Pancreas (tissue), 10 donors: ENCODE measurements around the gene DHDDS. TPM values are rescaled to one million over a fixed set of nuclear protein-coding genes. Genes with fewer than 3 reads are reported as not detected.

ENCODE experiments used
- ATAC-seq, 4 donors: fragments of 200-7000 bp; cut with Tn5 transposase; one replicate each; pipeline versions ENCODE4 v1.8.0 to v1.9.1; 2020; ENCODE audit warnings: mild to moderate bottlenecking in 4 of 4, moderate library complexity in 4 of 4
- DNase-seq, 6 donors: peaks; one replicate each; pipeline ENCODE4 v3.0.0-alpha.2; 2020
- FAIRE-seq: peaks from 2 replicates; lab custom pipeline; 2012; peaks lifted over from hg19 to GRCh38; lab: Jason Lieb, UNC
- H3K27ac ChIP-seq, 4 donors: fragments of 200-600 bp; sonication (generic); 1 replicate in 3 of 4; 2 replicates in 1 of 4; pipeline versions ENCODE4 v1.5.0 to v1.8.0; 2020
- H3K27me3 ChIP-seq, 4 donors: fragments of 200-600 bp; one replicate each; pipeline ENCODE4 v1.8.0; 2021
- H3K36me3 ChIP-seq, 3 donors: fragments of 200-600 bp; sonication (generic) in 1 of 3; one replicate each; pipeline versions ENCODE4 v1.5.0 to v1.8.0; 2020 to 2021
- H3K4me1 ChIP-seq, 3 donors: fragments of 200-600 bp; one replicate each; pipeline ENCODE4 v1.8.0; 2021
- H3K4me3 ChIP-seq, 4 donors: fragments of 200-600 bp; sonication (generic) in 2 of 4; one replicate each; pipeline versions ENCODE4 v1.5.0 to v1.8.0; 2020 to 2021
- H3K9me3 ChIP-seq, 4 donors: fragments of 200-600 bp; one replicate each; pipeline ENCODE4 v1.8.0; 2021
- WGBS, 2 donors: extraction: QIAGEN DNeasy Blood & Tissue Kit; methylation state at CpG; one replicate each; pipeline ENCODE4 v1.1.7; 2013; 5-methylcytosine and 5-hydroxymethylcytosine counted together
- intact Hi-C, 3 donors: fragments of 100-400 bp; cut with DNase I; formaldehyde crosslinking; loops; one replicate each; pipeline versions ENCODE4 v1.11.1 to v1.14.2; 2022
- polyA plus RNA-seq, 2 donors: library from polyadenylated mRNA; stranded (reverse); fragments of 200-250 nt; gene quantifications; one replicate each; pipeline ENCODE4 v1.2.3, GENCODE V29; 2013
- total RNA-seq, 6 donors: library from RNA; stranded (reverse); fragmentation: NEBNext Ultra II Directional in 4 of 6; extraction: Animal tissue kit (Norgen Biotek cat#: 25700) in 4 of 6; gene quantifications; one replicate each; pipeline versions ENCODE4 v1.2.1 to v1.2.4, GENCODE V29; 2021 to 2023
- TF ChIP-seq, protein P1 (sequence below), 4 donors: fragments of 200-600 bp; sonication (generic) in 3 of 4; IDR thresholded peaks; one replicate each; pipeline versions ENCODE4 v1.5.0 to v1.8.0; 2021; ENCODE audit warnings: antibody characterized with exemption in 4 of 4
- donor health status: healthy with polysubstance abuse.
- donor health status: DM: no; HTN: no; CAD: no; lungs with moderate emphysema.
- donor health status: DM: no; HTN: no; CAD: no.
- donor health status: control.
- donor health status: control.
- donor health status: Bipolar disorder and iron deficiency.
- donor health status: DM: yes; HTN: yes; CAD: no.
- donor health status: DM: no; HTN: no; CAD: no.
- donor health status: DM: no; HTN: no; CAD: no.
- donor health status: DM: yes; HTN: yes; CAD: no.

The DHDDS gene
- total and polyA plus RNA-seq, 8 donors: 15.0 to 24.5 (median 19.8) TPM

DNA sequence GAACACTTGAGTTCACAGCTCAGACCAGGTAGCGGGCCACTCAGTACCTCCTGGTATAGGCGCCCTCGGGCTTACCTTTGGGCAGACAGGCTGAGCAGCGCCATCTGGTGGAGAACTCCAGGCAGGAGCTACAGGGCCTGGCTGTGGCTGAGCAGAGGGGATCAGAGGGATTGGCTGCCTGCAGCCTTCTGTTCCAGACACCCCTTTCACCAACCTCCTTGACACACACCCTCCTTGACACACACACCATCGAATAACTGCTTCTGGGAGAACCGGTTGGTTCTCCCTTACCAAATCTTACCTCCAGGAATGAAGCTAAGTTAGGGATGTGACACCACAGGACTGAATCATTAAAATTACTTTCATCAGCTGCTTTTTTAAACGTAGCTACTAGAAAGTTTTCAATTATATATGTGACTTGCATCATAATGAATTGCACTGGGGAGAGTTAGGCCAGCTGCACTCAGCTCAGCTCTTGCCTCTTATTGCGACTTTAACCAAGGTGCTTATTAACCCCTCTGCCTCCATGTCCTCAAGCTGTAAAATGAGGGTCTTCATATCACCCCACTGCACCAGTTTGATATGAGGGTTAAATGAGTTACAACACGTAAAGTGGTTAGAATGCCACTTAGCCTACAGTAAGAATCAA, 14.9 kb upstream of the DHDDS start:
- ATAC-seq: peak; percentile 80 to 98 (median 92)
- no peak for FAIRE-seq
- H3K27ac ChIP-seq: no peak overlapping the region
- no peaks in the 10 kb centered on the region for H3K4me1 ChIP-seq
- intact Hi-C loops: no loop called here
- H3K4me3 ChIP-seq: no peak overlapping the region
- peak; percentile 54 to 91 (median 78) for DNase-seq
- H3K27me3 ChIP-seq: peaks cover 0 to 12% (median 0%) of the 10 kb centered on the region in 4 donors
- no peaks in the 10 kb centered on the region for H3K9me3 ChIP-seq
- H3K36me3 ChIP-seq: no peaks in the 10 kb centered on the region
- TF ChIP-seq, protein P1, sequence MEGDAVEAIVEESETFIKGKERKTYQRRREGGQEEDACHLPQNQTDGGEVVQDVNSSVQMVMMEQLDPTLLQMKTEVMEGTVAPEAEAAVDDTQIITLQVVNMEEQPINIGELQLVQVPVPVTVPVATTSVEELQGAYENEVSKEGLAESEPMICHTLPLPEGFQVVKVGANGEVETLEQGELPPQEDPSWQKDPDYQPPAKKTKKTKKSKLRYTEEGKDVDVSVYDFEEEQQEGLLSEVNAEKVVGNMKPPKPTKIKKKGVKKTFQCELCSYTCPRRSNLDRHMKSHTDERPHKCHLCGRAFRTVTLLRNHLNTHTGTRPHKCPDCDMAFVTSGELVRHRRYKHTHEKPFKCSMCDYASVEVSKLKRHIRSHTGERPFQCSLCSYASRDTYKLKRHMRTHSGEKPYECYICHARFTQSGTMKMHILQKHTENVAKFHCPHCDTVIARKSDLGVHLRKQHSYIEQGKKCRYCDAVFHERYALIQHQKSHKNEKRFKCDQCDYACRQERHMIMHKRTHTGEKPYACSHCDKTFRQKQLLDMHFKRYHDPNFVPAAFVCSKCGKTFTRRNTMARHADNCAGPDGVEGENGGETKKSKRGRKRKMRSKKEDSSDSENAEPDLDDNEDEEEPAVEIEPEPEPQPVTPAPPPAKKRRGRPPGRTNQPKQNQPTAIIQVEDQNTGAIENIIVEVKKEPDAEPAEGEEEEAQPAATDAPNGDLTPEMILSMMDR (IDR thresholded peaks at IDR 0.05): peak; percentile 58 to 79 (median 76)
- 20 to 21% methylated on average over 9 of the region's 9 CpGs for WGBS, 2 donors

DNA sequence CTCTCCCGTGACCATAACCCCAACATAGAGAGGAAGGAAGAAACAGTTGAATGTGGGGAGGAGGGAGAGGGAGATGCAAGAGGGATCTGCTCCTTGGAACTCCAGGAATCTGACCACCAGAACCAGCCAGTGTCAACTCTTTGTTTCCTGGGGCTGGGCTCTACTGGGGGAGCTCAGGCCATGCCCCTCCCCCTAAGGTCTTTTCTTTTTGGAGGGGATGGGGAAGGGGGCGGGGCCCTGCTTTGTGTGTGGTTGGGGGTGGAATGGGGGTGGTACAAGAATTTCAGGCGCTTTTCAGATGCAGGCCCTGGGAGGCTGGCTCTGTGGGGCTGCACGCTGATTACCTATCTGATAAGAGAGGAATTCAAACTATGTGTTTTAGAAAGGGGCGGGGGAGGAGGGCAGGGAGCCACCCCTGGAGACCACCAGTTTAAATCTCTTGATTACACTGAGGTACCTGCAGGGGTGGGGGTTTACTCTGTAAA, 13.2 kb upstream of the DHDDS start:
- whole genome bisulfite sequencing, 2 donors: 32 to 36% methylated on average over 5 of the region's 5 CpGs
- H3K36me3 ChIP-seq: no peaks in the 10 kb centered on the region
- H3K4me3 ChIP-seq: no peak overlapping the region
- peak in 2 of 4 donors; percentile 30 to 35 for ATAC-seq
- peak in 1 of 6 donors; percentile 31 for DNase-seq
- intact Hi-C loops: no loop called here
- H3K27ac ChIP-seq: no peak overlapping the region
- peaks cover 0 to 4% (median 0%) of the 10 kb centered on the region in 4 donors for H3K27me3 ChIP-seq
- FAIRE-seq: no peak
- H3K4me1 ChIP-seq: no peaks in the 10 kb centered on the region
- no peaks in the 10 kb centered on the region for H3K9me3 ChIP-seq
- TF ChIP-seq, protein P1 (IDR thresholded peaks at IDR 0.05): no peak

DNA sequence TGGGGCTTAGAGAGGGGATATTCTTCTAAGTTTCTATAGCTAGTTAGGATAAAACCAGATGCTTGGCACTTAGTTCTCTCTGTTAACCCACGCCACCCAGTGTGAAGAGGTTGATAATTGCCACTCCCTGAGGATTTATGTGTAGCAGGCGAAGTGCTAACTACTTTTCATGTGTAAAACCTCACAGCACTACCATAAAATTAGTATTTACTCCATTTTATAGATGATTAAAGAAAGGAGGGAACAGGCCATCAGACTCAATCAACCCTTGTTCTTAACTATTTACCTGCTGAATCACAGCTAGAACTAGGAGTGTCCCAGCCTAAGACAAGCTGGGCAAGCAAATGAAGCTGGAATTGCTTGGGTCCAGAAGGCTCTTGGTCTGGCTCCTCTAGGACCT, 12.6 kb upstream of the DHDDS start:
- H3K27me3 ChIP-seq: peaks cover 0 to 3% (median 0%) of the 10 kb centered on the region in 4 donors
- H3K27ac ChIP-seq: no peak overlapping the region
- TF ChIP-seq, protein P1 (IDR thresholded peaks at IDR 0.05): no peak
- H3K9me3 ChIP-seq: no peaks in the 10 kb centered on the region
- no peaks in the 10 kb centered on the region for H3K4me1 ChIP-seq
- no peak overlapping the region for H3K4me3 ChIP-seq
- DNase-seq: no peak
- intact Hi-C loops: no loop called here
- no peak for ATAC-seq
- no peak for FAIRE-seq
- H3K36me3 ChIP-seq: no peaks in the 10 kb centered on the region
- 75 to 81% methylated on average over 2 of the region's 2 CpGs for WGBS, 2 donors

DNA sequence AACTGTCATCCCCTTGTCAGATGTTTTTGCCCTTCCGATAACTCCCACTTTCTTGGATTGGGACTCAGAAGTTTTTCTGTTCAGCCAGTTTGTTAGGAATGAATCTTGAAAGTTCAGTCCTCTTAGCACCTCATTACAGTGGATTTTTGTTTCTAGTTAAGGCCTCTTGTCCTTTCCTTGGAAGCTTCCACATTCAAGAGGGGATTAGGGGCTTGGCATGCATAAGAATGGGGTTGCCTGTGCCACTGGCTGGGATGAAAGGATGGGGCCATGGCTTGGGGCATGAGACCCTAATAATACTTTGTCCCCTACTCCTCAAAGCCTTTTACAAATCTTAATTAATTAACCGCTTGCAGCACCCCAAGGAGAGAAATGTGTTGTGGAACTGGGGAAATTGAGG, 2.4 kb upstream of the DHDDS start:
- H3K4me3 ChIP-seq: no peak overlapping the region
- no peak overlapping the region for H3K27ac ChIP-seq
- no peaks in the 10 kb centered on the region for H3K9me3 ChIP-seq
- TF ChIP-seq, protein P1 (IDR thresholded peaks at IDR 0.05): no peak
- no peaks in the 10 kb centered on the region for H3K36me3 ChIP-seq
- no peak for DNase-seq
- no peaks in the 10 kb centered on the region for H3K27me3 ChIP-seq
- intact Hi-C loops: no loop called here
- no peak for ATAC-seq
- peaks cover 3 to 16% (median 9%) of the 10 kb centered on the region in 3 donors for H3K4me1 ChIP-seq
- FAIRE-seq: no peak
- 90 to 96% methylated on average over 2 of the region's 2 CpGs for whole genome bisulfite sequencing, 2 donors

DNA sequence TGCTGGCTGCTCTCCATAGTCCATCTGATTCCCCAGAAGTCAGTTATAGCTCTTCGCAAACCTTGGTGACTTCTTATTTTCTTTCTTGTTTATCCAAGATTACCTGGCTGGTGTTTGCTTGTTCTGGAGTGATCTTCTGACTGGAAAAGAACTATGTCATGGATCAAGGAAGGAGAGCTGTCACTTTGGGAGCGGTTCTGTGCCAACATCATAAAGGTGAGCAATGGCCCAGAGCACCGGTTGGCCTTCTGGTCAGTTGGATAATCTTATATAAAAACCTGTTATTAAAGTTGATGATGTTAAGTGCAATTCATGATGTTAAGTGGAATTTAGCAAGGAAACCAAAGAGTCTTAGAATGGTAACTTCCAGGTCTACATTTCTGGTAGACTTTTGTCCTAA, 672 bp downstream of the DHDDS start:
- ATAC-seq (no peak), DNase-seq (no peak), FAIRE-seq (no peak)
- intact Hi-C loops: no loop called here
- Histone ChIP-seq H3K27me3 (no peaks in the 10 kb centered on the region), H3K4me3 (peak overlapping the region; percentile 33 to 67 (median 46)), H3K9me3 (no peaks in the 10 kb centered on the region), H3K4me1 (peaks cover 3 to 17% (median 9%) of the 10 kb centered on the region in 3 donors), H3K36me3 (peaks cover 0 to 6% (median 0%) of the 10 kb centered on the region in 3 donors), H3K27ac (peak overlapping the region; percentile 39 to 66 (median 45))
- TF ChIP-seq, protein P1 (IDR thresholded peaks at IDR 0.05): no peak
- 13 to 21% methylated on average over 3 of the region's 3 CpGs for WGBS, 2 donors
